OCI-LY3 (cell line): ENCODE data around the gene WFDC2.

ENCODE experiments used
- CTCF ChIP-seq: fragments of 200-600, 300-600 bp; sonication (generic); IDR thresholded peaks from 2 replicates; pipeline ENCODE4 v1.5.1; 2014; ENCODE audit warnings: antibody characterized with exemption, low read length, low read depth
- EZH2phosphoT487 ChIP-seq: fragments of 200-600 bp; shearing (Covaris generic); IDR thresholded peaks from 2 replicates; pipeline ENCODE4 v1.6.1; 2018; ENCODE audit warnings: antibody characterized with exemption, mixed run types, low read depth

GRCh38 chr20:45433976-45434375 is 35.6 kb upstream of the WFDC2 start:
- no peak for TF ChIP-seq CTCF
- TF ChIP-seq EZH2phosphoT487, result no peak
